HG02885 (cell line): ENCODE results near the gene RRP8.

Source experiments
- ATAC-seq: cut with Tn5 transposase; IDR thresholded peaks from one replicate; pipeline ENCODE4 v1.9.1; 2021; ENCODE audit warnings: mild to moderate bottlenecking; ENCODE audit not compliant: unreplicated experiment, poor library complexity

The RRP8 gene

GRCh38 chr11:6604790-6605189 lies 1.4 kb upstream of the RRP8 start:
- no peak for ATAC-seq

GRCh38 chr11:6604081-6604626 lies 738 bp upstream of the RRP8 start:
- ATAC-seq: peak; percentile 46

- ATAC-seq: no peak
Measured at GRCh38 chr11:6602096-6602940, 1.1 kb downstream of the RRP8 start.

GRCh38 chr11:6601041-6601461 lies 2.4 kb downstream of the RRP8 start:
- ATAC-seq: no peak

- no peak for ATAC-seq
Measured at GRCh38 chr11:6599881-6600390, 3.5 kb downstream of the RRP8 start.

- no peak for ATAC-seq
Measured at GRCh38 chr11:6599449-6599848, 4.0 kb downstream of the RRP8 start.

- ATAC-seq: no peak
Measured at GRCh38 chr11:6598555-6598954, 4.9 kb downstream of the RRP8 start.

- ATAC-seq: no peak
Measured at GRCh38 chr11:6596239-6596877, 7.1 kb downstream of the RRP8 start.

- no peak for ATAC-seq
Measured at GRCh38 chr11:6594142-6594768, 9.2 kb downstream of the RRP8 start.

GRCh38 chr11:6588018-6588417 lies 15.4 kb downstream of the RRP8 start:
- ATAC-seq: no peak

GRCh38 chr11:6587360-6587953 lies 16.0 kb downstream of the RRP8 start:
- ATAC-seq: no peak

GRCh38 chr11:6586434-6587359 lies 16.7 kb downstream of the RRP8 start:
- ATAC-seq: no peak

GRCh38 chr11:6584528-6584927 lies 18.9 kb downstream of the RRP8 start:
- no peak for ATAC-seq

- no peak for ATAC-seq
Measured at GRCh38 chr11:6583584-6583983, 19.8 kb downstream of the RRP8 start.

- ATAC-seq: no peak
Measured at GRCh38 chr11:6579681-6580080, 23.7 kb downstream of the RRP8 start.

GRCh38 chr11:6578134-6578533 lies 25.3 kb downstream of the RRP8 start:
- no peak for ATAC-seq

- ATAC-seq: no peak
Measured at GRCh38 chr11:6576471-6577373, 26.7 kb downstream of the RRP8 start.
